HTR-8/SVneo (cell line): ENCODE measurements around the gene CMSS1.

Source experiments
- DNase-seq: peaks from one replicate; pipeline ENCODE4 v3.0.0; 2011; ENCODE audit warnings: low spot score, mixed read lengths; ENCODE audit not compliant: insufficient read length
- FAIRE-seq: peaks from 2 replicates; lab custom pipeline; 2011; peaks lifted over from hg19 to GRCh38; lab: Jason Lieb, UNC

The CMSS1 gene

GRCh38 chr3:99871231-99872045 lies 53.8 kb downstream of the CMSS1 start:
- no peak for DNase-seq
- FAIRE-seq, result no peak

- FAIRE-seq, result no peak
- DNase-seq, result no peak
Measured at GRCh38 chr3:99872923-99873254, 55.2 kb downstream of the CMSS1 start.

GRCh38 chr3:99873269-99874102 lies 55.8 kb downstream of the CMSS1 start:
- FAIRE-seq, result no peak
- no peak for DNase-seq

- FAIRE-seq (no peak), DNase-seq (no peak)
Measured at GRCh38 chr3:99874237-99875002, 56.8 kb downstream of the CMSS1 start.

- FAIRE-seq, result no peak
- DNase-seq, result no peak
Measured at GRCh38 chr3:99875581-99875928, 57.9 kb downstream of the CMSS1 start.

GRCh38 chr3:99875929-99876841 lies 58.5 kb downstream of the CMSS1 start:
- peak; percentile 65 for DNase-seq

GRCh38 chr3:99877031-99877579 lies 59.4 kb downstream of the CMSS1 start:
- DNase-seq (no peak), FAIRE-seq (no peak)

More at GRCh38 chr3:99875929-99876841, 58.5 kb downstream of the CMSS1 start:
- FAIRE-seq, result peak; percentile 85

GRCh38 chr3:99878005-99878404 lies 60.3 kb downstream of the CMSS1 start:
- peak; percentile 46 for FAIRE-seq

GRCh38 chr3:99879275-99879674 lies 61.6 kb downstream of the CMSS1 start:
- FAIRE-seq (no peak), DNase-seq (no peak)

More at GRCh38 chr3:99878005-99878404, 60.3 kb downstream of the CMSS1 start:
- peak; percentile 68 for DNase-seq

GRCh38 chr3:99881121-99881524 lies 63.5 kb downstream of the CMSS1 start:
- FAIRE-seq (no peak), DNase-seq (no peak)

GRCh38 chr3:99882436-99883137 lies 64.9 kb downstream of the CMSS1 start:
- FAIRE-seq (no peak), DNase-seq (no peak)

- no peak for FAIRE-seq
- no peak for DNase-seq
Measured at GRCh38 chr3:99883138-99883461, 65.4 kb downstream of the CMSS1 start.

- FAIRE-seq, result no peak
- DNase-seq, result no peak
Measured at GRCh38 chr3:99883693-99884092, 66.0 kb downstream of the CMSS1 start.

GRCh38 chr3:99884484-99884883 lies 66.8 kb downstream of the CMSS1 start:
- FAIRE-seq (no peak), DNase-seq (no peak)

GRCh38 chr3:99885085-99885484 lies 67.4 kb downstream of the CMSS1 start:
- DNase-seq (no peak), FAIRE-seq (no peak)

- no peak for DNase-seq
- no peak for FAIRE-seq
Measured at GRCh38 chr3:99885851-99886250, 68.2 kb downstream of the CMSS1 start.

GRCh38 chr3:99891610-99892285 lies 74.1 kb downstream of the CMSS1 start:
- DNase-seq (no peak), FAIRE-seq (no peak)

GRCh38 chr3:99892332-99892731 lies 74.7 kb downstream of the CMSS1 start:
- DNase-seq (no peak), FAIRE-seq (no peak)
